MM.1S (cell line): ENCODE results near the gene UBE2D2.

Experiments
- EZH2phosphoT487 ChIP-seq: fragments of 300-600 bp; sonication (generic); IDR thresholded peaks from 2 replicates; pipeline ENCODE4 v1.6.1; 2018; ENCODE audit warnings: antibody characterized with exemption, low read length
- TF ChIP-seq, protein P1 (sequence below): fragments of 300-600 bp; sonication (generic); IDR thresholded peaks from 2 replicates; pipeline ENCODE4 v1.5.1; 2016; ENCODE audit warnings: antibody characterized with exemption, low read length, mixed read lengths

DNA sequence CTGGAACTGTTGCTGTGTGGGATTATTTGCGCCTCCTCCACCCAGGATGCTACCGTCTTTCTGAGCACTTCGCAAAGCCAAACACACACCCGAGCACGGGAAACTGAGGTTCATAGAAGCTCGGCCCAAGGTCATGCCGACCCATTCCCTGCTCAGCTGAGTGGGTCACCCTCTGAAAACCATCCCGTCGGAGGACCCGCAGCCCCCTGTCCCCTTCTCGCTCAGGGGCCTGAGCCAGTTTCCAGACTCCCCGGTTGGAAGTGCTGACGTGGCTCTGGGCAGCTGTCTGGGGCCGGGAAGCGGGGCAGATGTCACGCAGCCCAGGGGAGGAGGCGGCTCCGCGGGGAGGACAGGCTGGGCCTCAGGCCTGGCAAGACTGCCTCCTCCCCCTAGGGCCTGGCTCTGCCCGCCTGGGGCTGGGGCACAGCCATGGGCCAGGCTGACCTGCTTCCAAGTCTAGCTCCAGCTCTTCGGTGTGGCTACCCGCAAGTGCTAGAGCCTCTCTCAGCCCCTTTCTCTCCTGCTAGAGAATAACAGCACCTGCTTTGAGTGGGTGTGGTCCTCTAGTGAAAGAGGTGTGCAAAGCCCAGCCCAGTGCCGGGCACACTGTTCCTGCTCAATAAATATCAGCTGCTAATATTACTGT, 77.1 kb downstream of the UBE2D2 start:
- TF ChIP-seq, protein P1, sequence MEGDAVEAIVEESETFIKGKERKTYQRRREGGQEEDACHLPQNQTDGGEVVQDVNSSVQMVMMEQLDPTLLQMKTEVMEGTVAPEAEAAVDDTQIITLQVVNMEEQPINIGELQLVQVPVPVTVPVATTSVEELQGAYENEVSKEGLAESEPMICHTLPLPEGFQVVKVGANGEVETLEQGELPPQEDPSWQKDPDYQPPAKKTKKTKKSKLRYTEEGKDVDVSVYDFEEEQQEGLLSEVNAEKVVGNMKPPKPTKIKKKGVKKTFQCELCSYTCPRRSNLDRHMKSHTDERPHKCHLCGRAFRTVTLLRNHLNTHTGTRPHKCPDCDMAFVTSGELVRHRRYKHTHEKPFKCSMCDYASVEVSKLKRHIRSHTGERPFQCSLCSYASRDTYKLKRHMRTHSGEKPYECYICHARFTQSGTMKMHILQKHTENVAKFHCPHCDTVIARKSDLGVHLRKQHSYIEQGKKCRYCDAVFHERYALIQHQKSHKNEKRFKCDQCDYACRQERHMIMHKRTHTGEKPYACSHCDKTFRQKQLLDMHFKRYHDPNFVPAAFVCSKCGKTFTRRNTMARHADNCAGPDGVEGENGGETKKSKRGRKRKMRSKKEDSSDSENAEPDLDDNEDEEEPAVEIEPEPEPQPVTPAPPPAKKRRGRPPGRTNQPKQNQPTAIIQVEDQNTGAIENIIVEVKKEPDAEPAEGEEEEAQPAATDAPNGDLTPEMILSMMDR = no peak
- no peak for TF ChIP-seq EZH2phosphoT487
